ENCODE data around the gene PNPT1. TPM values are rescaled to one million over a fixed set of nuclear protein-coding genes. Genes with fewer than 3 reads are reported as not detected.
A peak's percentile ranks its signal among the peaks of the same experiment; 100 is the strongest.

Gene PNPT1
- total RNA-seq, 2 experiments from 2014 or later, result 22.6 to 31.7 TPM

- H3K4me3 Mint-ChIP-seq, result no peak overlapping the region
- POLR2A ChIA-PET, result no interaction called here
These were observed 64.7 kb downstream of the PNPT1 start for GRCh38 chr2:55628931-55629330.

DNA sequence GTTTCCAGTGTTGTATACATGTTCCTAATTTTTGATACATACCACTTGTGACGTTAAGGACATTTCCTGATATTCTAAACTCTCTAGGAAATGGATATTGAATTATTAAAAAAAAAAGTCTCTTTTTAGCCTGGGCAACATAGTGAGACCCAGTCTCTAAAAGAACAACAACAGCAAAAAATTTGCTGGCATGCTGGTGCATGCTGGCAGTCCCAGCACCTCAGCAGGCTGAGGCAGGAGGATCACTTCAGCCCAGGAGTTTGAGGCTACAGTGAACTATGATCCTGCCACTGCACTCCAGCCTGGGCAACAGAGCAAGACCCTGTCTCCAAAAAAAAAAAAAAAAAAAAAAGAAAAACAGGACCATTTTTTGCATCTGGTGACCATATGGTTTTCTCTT is 65.7 kb downstream of the PNPT1 start:
- no peak overlapping the region for H3K4me3 Mint-ChIP-seq
- ChIA-PET CTCF (interaction anchor here (1.7 kb wide), 1 partner anchor 10 kb away, joined by 4 read pairs; no protein-coding TSS in a partner anchor), POLR2A (interaction anchor here (1.1 kb wide), 1 partner anchor 9 kb away, joined by 3 read pairs; no protein-coding TSS in a partner anchor)
- DNase-seq, result no peak
- H3K27me3 Mint-ChIP-seq, result no peaks in the 10 kb centered on the region
- H3K27ac Mint-ChIP-seq, result peak overlapping the region; percentile 46
- H3K36me3 Mint-ChIP-seq (ENCODE audit: low read depth), result peaks cover 25% of the 10 kb centered on the region
- no peaks in the 10 kb centered on the region for H3K9me3 Mint-ChIP-seq
- peaks cover 16% of the 10 kb centered on the region for H3K4me1 Mint-ChIP-seq

More at GRCh38 chr2:55628931-55629330, 64.7 kb downstream of the PNPT1 start:
- Mint-ChIP-seq H3K36me3 (ENCODE audit: low read depth) (peaks cover 26% of the 10 kb centered on the region), H3K27me3 (no peaks in the 10 kb centered on the region), H3K9me3 (no peaks in the 10 kb centered on the region), H3K27ac (no peak overlapping the region), H3K4me1 (peaks cover 6% of the 10 kb centered on the region)
- CTCF ChIA-PET, result interaction anchor here (1.1 kb wide), 1 partner anchor 11 kb away, joined by 7 read pairs; no protein-coding TSS in a partner anchor
- no peak for DNase-seq

DNA sequence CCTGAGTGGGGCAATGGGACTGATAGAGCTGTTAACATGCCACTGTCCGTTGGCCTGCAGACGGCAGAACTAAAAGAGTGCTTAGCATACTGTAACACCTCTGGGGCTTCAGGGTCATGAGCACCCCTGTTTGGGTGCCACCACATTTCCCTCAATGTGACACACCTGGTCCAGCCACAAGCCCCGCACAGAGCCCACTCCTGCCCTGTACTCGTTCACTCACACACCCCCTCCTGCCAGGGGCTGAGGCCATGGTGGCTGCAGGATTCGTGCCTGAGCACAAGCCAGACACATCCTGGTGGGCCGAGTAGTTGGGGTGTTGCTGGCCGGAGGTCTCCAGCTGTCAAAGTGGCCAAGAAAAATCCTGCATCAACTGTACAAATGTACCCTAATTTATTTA is 71.8 kb downstream of the PNPT1 start:
- Mint-ChIP-seq H3K27me3 (no peaks in the 10 kb centered on the region), H3K4me1 (peaks cover 43% of the 10 kb centered on the region), H3K9me3 (no peaks in the 10 kb centered on the region), H3K4me3 (no peak overlapping the region), H3K27ac (no peak overlapping the region), H3K36me3 (ENCODE audit: low read depth) (peaks cover 21% of the 10 kb centered on the region)
- DNase-seq, result no peak
- ChIA-PET POLR2A (no interaction called here), CTCF (no interaction called here)

DNA sequence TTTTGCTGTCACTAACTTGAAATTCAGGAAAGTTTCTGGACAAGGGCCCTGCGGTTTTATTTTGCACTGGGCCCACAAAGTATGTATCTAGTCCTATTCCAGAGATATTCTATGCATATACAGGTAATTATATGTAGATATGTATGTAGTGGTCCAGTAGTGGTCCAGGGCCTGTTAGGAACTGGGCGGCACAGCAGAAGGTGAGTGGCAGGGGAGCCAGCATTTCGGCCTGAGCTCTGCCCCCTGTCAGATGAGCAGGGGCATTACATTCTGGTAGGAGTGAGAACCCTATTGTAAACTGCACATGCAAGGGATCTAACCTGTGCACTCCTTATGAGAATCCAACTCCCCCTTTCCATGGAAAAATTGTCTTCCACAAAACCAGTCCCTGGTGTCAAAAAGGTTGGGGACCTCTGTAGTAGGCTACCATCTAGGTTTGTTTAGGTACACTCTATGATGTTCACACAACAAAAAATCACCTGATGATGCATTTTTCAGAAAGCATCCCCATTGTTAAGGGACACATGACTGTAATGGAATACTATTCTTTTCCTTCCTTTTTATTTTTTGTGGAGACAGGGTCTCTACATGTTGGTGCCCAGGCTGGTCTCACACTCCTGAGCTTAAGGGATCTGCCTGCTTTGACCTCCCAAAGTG is 73.4 kb downstream of the PNPT1 start:
- H3K27ac Mint-ChIP-seq, result peak overlapping the region; percentile 9
- H3K4me3 Mint-ChIP-seq, result no peak overlapping the region
- H3K9me3 Mint-ChIP-seq, result no peaks in the 10 kb centered on the region
- peaks cover 49% of the 10 kb centered on the region for H3K4me1 Mint-ChIP-seq
- DNase-seq, result no peak
- POLR2A ChIA-PET, result no interaction called here
- CTCF ChIA-PET, result interaction anchor here (1.1 kb wide), 1 partner anchor 632 kb away, joined by 4 read pairs; no protein-coding TSS in a partner anchor
- no peaks in the 10 kb centered on the region for H3K27me3 Mint-ChIP-seq
- peaks cover 19% of the 10 kb centered on the region for H3K36me3 Mint-ChIP-seq (ENCODE audit: low read depth)

DNA sequence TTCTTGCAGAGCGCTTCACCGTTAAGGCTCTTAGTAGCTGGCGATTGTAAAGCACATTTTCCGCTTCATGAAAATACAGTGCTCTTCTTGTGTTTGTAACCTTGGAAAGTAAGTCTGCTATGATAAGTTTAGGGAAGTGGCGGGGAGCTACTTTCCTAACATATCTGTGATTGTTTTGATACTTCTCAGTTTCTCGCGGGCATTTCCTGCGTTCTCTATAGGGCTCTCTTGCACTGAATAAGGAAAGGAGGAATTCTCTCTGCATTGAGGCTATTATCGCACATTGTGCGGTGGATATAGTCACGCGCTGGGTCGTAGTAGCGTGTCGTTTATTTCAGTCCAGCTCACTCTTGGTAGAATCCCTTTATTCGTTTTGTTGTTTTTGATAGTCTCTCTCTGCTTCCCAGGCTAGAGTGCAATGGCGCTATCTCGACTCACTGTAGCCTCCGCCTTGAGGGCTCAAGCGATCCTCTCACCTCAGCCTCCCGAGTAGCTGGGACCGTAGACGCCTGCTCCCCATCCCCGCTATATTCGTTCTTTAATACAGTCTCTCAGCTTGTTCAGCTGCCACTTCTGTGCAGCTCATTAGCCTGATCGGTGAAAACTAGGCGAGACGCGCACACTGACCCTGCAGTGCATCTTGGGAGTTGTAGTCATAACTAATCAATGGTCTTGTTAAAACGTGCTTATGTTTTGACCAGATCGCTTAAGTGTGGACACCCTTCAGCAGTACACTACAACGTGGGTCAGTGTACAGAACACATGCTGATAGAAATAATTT is 75.2 kb downstream of the PNPT1 start:
- no peak overlapping the region for H3K4me3 Mint-ChIP-seq
- POLR2A ChIA-PET, result interaction anchor here (0.6 kb wide), 1 partner anchor 9 kb away, joined by 3 read pairs; no protein-coding TSS in a partner anchor
- DNase-seq, result peak; percentile 70
- H3K9me3 Mint-ChIP-seq, result no peaks in the 10 kb centered on the region
- H3K4me1 Mint-ChIP-seq, result peaks cover 48% of the 10 kb centered on the region
- peaks cover 29% of the 10 kb centered on the region for H3K36me3 Mint-ChIP-seq (ENCODE audit: low read depth)
- H3K27ac Mint-ChIP-seq, result no peak overlapping the region
- CTCF ChIA-PET, result interaction anchor here (1.0 to 1.5 kb wide), 5 partner anchors 9 to 68 kb away, joined by 3 to 7 read pairs (median 3); no protein-coding TSS in a partner anchor
- H3K27me3 Mint-ChIP-seq, result no peaks in the 10 kb centered on the region

GRCh38 chr2:55618025-55618274 is 75.7 kb downstream of the PNPT1 start:
- no peak overlapping the region for H3K4me3 Mint-ChIP-seq
- CTCF ChIA-PET, result interaction anchor here (1.0 to 1.5 kb wide), 5 partner anchors 9 to 68 kb away, joined by 3 to 7 read pairs (median 3); no protein-coding TSS in a partner anchor
- peaks cover 33% of the 10 kb centered on the region for H3K36me3 Mint-ChIP-seq (ENCODE audit: low read depth)
- POLR2A ChIA-PET, result no interaction called here
- DNase-seq, result no peak
- H3K27ac Mint-ChIP-seq, result no peak overlapping the region
- no peaks in the 10 kb centered on the region for H3K27me3 Mint-ChIP-seq
- H3K9me3 Mint-ChIP-seq, result no peaks in the 10 kb centered on the region
- H3K4me1 Mint-ChIP-seq, result peaks cover 46% of the 10 kb centered on the region

- H3K36me3 Mint-ChIP-seq (ENCODE audit: low read depth), result peaks cover 35% of the 10 kb centered on the region
These were observed 76.2 kb downstream of the PNPT1 start, which contains the start of gene PPP4R3B for GRCh38 chr2:55617175-55618024. PPP4R3B (minus strand) TSS chr2:55617622; CDS start chr2:55617285, 337 bp downstream.

GRCh38 chr2:55616551-55617174 is 77.0 kb downstream of the PNPT1 start:
- ChIA-PET CTCF (interaction anchor here (0.9 kb wide), 1 partner anchor 354 kb away, joined by 3 read pairs; no protein-coding TSS in a partner anchor), POLR2A (interaction anchor here (0.6 kb wide), 1 partner anchor 20 kb away, joined by 3 read pairs; no protein-coding TSS in a partner anchor)
- no peak overlapping the region for H3K27ac Mint-ChIP-seq
- H3K9me3 Mint-ChIP-seq, result no peaks in the 10 kb centered on the region
- no peak overlapping the region for H3K4me3 Mint-ChIP-seq
- H3K36me3 Mint-ChIP-seq (ENCODE audit: low read depth), result peaks cover 38% of the 10 kb centered on the region
- H3K27me3 Mint-ChIP-seq, result no peaks in the 10 kb centered on the region
- H3K4me1 Mint-ChIP-seq, result peaks cover 34% of the 10 kb centered on the region
- DNase-seq, result peak; percentile 69

More at GRCh38 chr2:55617175-55618024, 76.2 kb downstream of the PNPT1 start, which contains the start of gene PPP4R3B:
- no peaks in the 10 kb centered on the region for H3K9me3 Mint-ChIP-seq
- H3K27me3 Mint-ChIP-seq, result no peaks in the 10 kb centered on the region
- no peak within 1 kb of the TSS for H3K4me3 Mint-ChIP-seq
- H3K27ac Mint-ChIP-seq, result no peak within 1 kb of the TSS
- peak; percentile 99 for DNase-seq
- H3K4me1 Mint-ChIP-seq, result peaks cover 40% of the 10 kb centered on the region
- CTCF ChIA-PET, result interaction anchor here (0.9 to 1.5 kb wide), 5 partner anchors 10 to 354 kb away, joined by 3 to 7 read pairs (median 3); no protein-coding TSS in a partner anchor
- POLR2A ChIA-PET, result interaction anchor here (0.6 kb wide), 1 partner anchor 21 kb away, joined by 3 read pairs; no protein-coding TSS in a partner anchor

- Mint-ChIP-seq H3K36me3 (ENCODE audit: low read depth) (peaks cover 44% of the 10 kb centered on the region), H3K4me3 (no peak overlapping the region)
- POLR2A ChIA-PET, result interaction anchor here (0.6 kb wide), 1 partner anchor 9 kb away, joined by 9 read pairs; no protein-coding TSS in a partner anchor
These were observed 81.6 kb downstream of the PNPT1 start for GRCh38 chr2:55611997-55612396.

GRCh38 chr2:55610954-55611743 is 82.5 kb downstream of the PNPT1 start:
- no peak overlapping the region for H3K4me3 Mint-ChIP-seq
- POLR2A ChIA-PET, result interaction anchor here (0.6 to 0.7 kb wide), 3 partner anchors 9 to 61 kb away, joined by 3 to 9 read pairs (median 7); no protein-coding TSS in a partner anchor

More at GRCh38 chr2:55611997-55612396, 81.6 kb downstream of the PNPT1 start:
- H3K27me3 Mint-ChIP-seq, result no peaks in the 10 kb centered on the region
- DNase-seq, result no peak
- peaks cover 43% of the 10 kb centered on the region for H3K4me1 Mint-ChIP-seq
- no peak overlapping the region for H3K27ac Mint-ChIP-seq
- CTCF ChIA-PET, result no interaction called here
- no peaks in the 10 kb centered on the region for H3K9me3 Mint-ChIP-seq

GRCh38 chr2:55609938-55610578 is 83.6 kb downstream of the PNPT1 start:
- H3K4me1 Mint-ChIP-seq, result peaks cover 40% of the 10 kb centered on the region
- ChIA-PET POLR2A (no interaction called here), CTCF (interaction anchor here (0.6 kb wide), 1 partner anchor 1709 kb away, joined by 3 read pairs; no protein-coding TSS in a partner anchor)
- no peak overlapping the region for H3K4me3 Mint-ChIP-seq
- H3K36me3 Mint-ChIP-seq (ENCODE audit: low read depth), result peaks cover 43% of the 10 kb centered on the region
- DNase-seq, result no peak
- no peaks in the 10 kb centered on the region for H3K9me3 Mint-ChIP-seq
- H3K27ac Mint-ChIP-seq, result no peak overlapping the region
- no peaks in the 10 kb centered on the region for H3K27me3 Mint-ChIP-seq

More at GRCh38 chr2:55610954-55611743, 82.5 kb downstream of the PNPT1 start:
- CTCF ChIA-PET, result interaction anchor here (0.7 kb wide), 1 partner anchor 1045 kb away, joined by 3 read pairs; no protein-coding TSS in a partner anchor
- H3K9me3 Mint-ChIP-seq, result no peaks in the 10 kb centered on the region
- H3K36me3 Mint-ChIP-seq (ENCODE audit: low read depth), result peaks cover 47% of the 10 kb centered on the region
- H3K27ac Mint-ChIP-seq, result peak overlapping the region; percentile 10
- DNase-seq, result no peak
- peaks cover 46% of the 10 kb centered on the region for H3K4me1 Mint-ChIP-seq
- no peaks in the 10 kb centered on the region for H3K27me3 Mint-ChIP-seq
